Cardiac muscle cell (in vitro differentiated cells and primary cell): ENCODE data around the gene DCST2. TPM values are rescaled to one million over a fixed set of nuclear protein-coding genes. Genes with fewer than 3 reads are reported as not detected.

ENCODE experiments used
- DNase-seq, 2 donors: peaks; one replicate each; pipeline versions ENCODE4 v3.0.0 to v3.0.0-alpha.2; 2010 to 2017; ENCODE audit warnings: low read depth in 1 of 2, low spot score in 1 of 2
- H3K27ac ChIP-seq: fragments of 200-600 bp; sonication (generic); 2 replicates; pipeline ENCODE4 v1.5.1; 2016
- H3K27me3 ChIP-seq: fragments of 200-600 bp; sonication (generic); 2 replicates; pipeline ENCODE4 v1.6.0; 2016; ENCODE audit warnings: control low read depth
- H3K36me3 ChIP-seq: fragments of 200-600 bp; sonication (generic); 2 replicates; pipeline ENCODE4 v1.5.1; 2016; ENCODE audit warnings: control low read depth
- H3K4me1 ChIP-seq: fragments of 200-600 bp; sonication (generic); 2 replicates; pipeline ENCODE4 v1.8.1; 2017; ENCODE audit warnings: low read depth, mild to moderate bottlenecking, mixed run types
- H3K4me3 ChIP-seq: fragments of 200-600 bp; sonication (generic); 2 replicates; pipeline ENCODE4 v1.5.1; 2016; ENCODE audit warnings: mild to moderate bottlenecking
- H3K9me3 ChIP-seq: fragments of 200-600 bp; sonication (generic); 2 replicates; pipeline ENCODE4 v1.5.1; 2017; ENCODE audit warnings: low read depth, mild to moderate bottlenecking, control low read depth
- polyA plus RNA-seq: library from polyadenylated mRNA; unstranded; fragments of >200 nt; fragmentation: Nextera tagmentation; extraction: Ambion mirVana; gene quantifications from 2 replicates; pipeline ENCODE4 v1.2.1, GENCODE V29; 2016
- total RNA-seq: library from RNA; depleted of rRNA; stranded (reverse); fragments of >200 nt; gene quantifications from 2 replicates; pipeline ENCODE4 v1.2.3, GENCODE V29; 2016
- TF ChIP-seq, protein P1 (sequence below): IDR thresholded peaks from 2 replicates; pipeline ENCODE4 v1.5.1; 2012; ENCODE audit warnings: low read depth, mild to moderate bottlenecking, low read length

DCST2 gene
- total and polyA plus RNA-seq, 2 experiments from 2014 or later: 1.1 to 5.4 TPM

DNA sequence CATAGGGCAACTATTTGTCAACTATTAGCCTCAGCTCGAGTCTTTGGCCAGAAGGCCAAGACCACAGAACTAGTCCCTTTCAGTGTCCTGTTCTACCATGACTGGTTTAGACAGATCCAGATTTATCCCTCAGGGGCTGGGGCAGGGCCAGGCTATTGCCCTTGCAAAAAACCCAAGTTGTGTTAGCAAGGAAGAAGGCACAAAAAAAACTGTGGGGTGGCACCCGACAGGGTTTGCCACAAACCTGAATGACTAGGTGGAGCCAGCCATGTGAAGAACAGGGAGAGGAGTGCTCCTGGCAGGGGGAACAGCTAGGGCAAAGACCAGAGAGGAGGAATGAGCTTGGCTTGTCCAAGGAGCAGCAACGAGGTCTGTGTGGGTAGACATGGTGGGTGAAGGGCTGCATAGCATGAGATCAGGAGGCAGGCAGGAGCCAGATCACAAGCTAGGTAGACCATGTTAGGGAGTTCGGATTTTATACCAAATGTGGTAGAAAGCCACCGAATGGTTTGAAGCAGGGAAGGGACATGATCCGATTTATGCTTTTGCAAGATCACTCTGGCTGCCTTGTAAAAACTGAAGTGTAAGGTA, 4.4 kb upstream of the DCST2 start:
- no peaks in the 10 kb centered on the region for H3K9me3 ChIP-seq
- no peak overlapping the region for H3K4me3 ChIP-seq
- no peaks in the 10 kb centered on the region for H3K4me1 ChIP-seq
- TF ChIP-seq, protein P1, sequence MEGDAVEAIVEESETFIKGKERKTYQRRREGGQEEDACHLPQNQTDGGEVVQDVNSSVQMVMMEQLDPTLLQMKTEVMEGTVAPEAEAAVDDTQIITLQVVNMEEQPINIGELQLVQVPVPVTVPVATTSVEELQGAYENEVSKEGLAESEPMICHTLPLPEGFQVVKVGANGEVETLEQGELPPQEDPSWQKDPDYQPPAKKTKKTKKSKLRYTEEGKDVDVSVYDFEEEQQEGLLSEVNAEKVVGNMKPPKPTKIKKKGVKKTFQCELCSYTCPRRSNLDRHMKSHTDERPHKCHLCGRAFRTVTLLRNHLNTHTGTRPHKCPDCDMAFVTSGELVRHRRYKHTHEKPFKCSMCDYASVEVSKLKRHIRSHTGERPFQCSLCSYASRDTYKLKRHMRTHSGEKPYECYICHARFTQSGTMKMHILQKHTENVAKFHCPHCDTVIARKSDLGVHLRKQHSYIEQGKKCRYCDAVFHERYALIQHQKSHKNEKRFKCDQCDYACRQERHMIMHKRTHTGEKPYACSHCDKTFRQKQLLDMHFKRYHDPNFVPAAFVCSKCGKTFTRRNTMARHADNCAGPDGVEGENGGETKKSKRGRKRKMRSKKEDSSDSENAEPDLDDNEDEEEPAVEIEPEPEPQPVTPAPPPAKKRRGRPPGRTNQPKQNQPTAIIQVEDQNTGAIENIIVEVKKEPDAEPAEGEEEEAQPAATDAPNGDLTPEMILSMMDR: no peak
- no peaks in the 10 kb centered on the region for H3K36me3 ChIP-seq
- no peak for DNase-seq
- H3K27ac ChIP-seq: no peak overlapping the region
- no peaks in the 10 kb centered on the region for H3K27me3 ChIP-seq

DNA sequence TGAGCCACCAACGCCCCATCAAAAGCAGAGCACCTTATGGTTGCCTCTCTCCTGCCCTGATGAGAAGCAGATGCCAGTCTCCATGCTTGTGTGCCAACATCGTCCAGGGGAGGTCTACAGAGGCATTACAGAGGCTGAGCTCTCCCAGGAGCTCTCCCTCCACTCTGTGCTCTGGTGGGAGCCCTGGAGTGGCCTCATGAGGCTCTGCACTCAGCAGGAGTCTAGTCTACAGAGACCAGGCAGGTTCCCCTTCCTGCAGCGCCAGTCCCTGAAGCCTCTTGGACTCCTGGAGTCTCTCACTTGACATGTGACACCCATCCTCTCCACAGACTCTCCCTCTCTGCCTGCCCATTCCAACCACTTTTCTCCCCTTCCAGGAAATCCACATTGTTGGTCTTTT, 3.5 kb upstream of the DCST2 start:
- H3K4me1 ChIP-seq: no peaks in the 10 kb centered on the region
- H3K27me3 ChIP-seq: no peaks in the 10 kb centered on the region
- DNase-seq: no peak
- no peak overlapping the region for H3K4me3 ChIP-seq
- H3K36me3 ChIP-seq: no peaks in the 10 kb centered on the region
- TF ChIP-seq, protein P1: no peak
- H3K9me3 ChIP-seq: no peaks in the 10 kb centered on the region
- H3K27ac ChIP-seq: no peak overlapping the region

DNA sequence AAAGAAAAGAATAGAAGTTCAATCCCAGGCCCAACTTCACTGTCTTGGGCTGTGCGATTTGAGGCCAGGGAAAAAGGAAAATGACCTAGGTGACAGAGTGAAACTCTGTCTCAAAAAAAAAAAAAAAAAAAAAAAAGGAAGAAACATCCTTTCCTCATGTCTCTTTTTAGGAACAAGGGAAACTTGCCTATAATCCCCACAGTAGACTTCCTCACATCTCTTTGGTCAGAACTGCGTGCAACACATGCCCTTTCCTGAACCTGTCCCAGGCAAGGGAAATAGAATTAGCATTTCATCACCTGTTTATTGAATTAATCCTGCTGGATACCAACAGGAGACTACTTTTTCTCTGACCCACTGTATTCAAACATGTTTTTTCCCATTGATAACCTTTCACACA, 2.4 kb upstream of the DCST2 start:
- H3K27me3 ChIP-seq: no peaks in the 10 kb centered on the region
- TF ChIP-seq, protein P1: no peak
- no peaks in the 10 kb centered on the region for H3K4me1 ChIP-seq
- H3K9me3 ChIP-seq: no peaks in the 10 kb centered on the region
- H3K27ac ChIP-seq: no peak overlapping the region
- no peak for DNase-seq
- no peak overlapping the region for H3K4me3 ChIP-seq
- H3K36me3 ChIP-seq: no peaks in the 10 kb centered on the region

DNA sequence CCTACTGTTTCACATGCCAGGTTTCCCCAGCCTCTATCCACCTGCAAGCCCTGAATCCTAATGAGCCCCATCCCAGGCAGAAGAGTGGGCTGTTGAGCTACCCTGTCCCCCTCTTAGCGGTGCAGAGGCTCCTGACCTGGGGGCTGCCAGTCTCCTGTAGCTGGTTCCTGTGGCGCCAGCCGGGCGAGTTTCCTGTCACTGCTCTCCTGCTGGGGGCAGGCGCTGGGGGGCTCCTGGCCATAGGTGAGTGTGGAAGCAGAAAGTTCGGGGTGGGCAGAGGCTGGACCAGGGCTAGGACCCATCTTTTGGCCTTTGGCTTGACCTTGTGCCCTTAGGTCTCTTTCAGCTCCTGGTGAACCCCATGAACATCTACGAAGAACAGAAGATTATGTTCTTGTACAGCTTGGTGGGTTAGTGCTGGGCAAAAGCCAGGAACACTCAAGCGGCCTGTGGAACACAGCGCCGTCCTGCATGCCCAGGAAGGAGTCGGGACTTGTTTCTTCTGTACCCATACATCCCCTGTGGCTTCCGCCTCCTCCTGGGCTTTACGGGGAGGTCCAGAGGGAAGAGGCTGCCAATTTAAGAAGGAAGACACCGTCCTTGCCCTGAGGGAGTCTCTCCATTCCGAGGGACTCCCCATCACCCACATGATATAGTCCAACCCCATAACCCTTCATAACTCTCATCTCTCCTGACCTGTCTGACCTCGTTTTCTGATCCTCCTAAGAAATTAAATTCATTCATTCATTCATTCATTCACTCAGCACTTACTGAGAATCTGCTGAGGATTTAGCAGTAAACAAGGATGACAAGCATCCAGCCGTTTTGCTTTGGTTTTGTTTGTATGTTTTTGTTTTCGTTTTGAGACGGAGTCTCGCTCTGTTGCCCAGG, 982 bp upstream of the DCST2 start:
- no peaks in the 10 kb centered on the region for H3K9me3 ChIP-seq
- no peaks in the 10 kb centered on the region for H3K4me1 ChIP-seq
- no peaks in the 10 kb centered on the region for H3K36me3 ChIP-seq
- no peaks in the 10 kb centered on the region for H3K27me3 ChIP-seq
- H3K4me3 ChIP-seq: no peak overlapping the region
- H3K27ac ChIP-seq: no peak overlapping the region
- TF ChIP-seq, protein P1: no peak
- DNase-seq: no peak

DNA sequence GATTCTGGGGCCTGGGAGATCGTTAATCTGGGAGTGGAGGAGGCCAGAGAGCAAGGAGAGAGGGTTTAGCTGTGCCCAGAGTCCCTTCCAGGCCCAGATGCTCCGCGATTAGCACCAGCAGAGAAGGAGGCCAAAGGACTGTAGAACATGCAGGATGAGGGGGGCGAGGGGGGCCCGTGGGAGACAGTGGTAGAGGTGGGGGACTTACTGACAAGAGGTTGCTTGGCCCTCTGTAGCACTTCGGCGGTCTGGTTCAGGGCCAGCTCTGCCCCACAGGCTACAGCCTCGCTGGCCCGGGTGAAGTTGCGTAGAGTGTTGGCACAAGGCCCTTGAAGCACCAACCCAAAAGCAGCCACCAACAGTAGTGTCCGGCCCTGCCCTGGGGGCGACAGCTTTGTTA, 695 bp downstream of the DCST2 start:
- Histone ChIP-seq H3K4me1 (no peaks in the 10 kb centered on the region), H3K27me3 (no peaks in the 10 kb centered on the region), H3K36me3 (no peaks in the 10 kb centered on the region), H3K4me3 (no peak overlapping the region), H3K9me3 (no peaks in the 10 kb centered on the region), H3K27ac (no peak overlapping the region)
- no peak for DNase-seq
- TF ChIP-seq, protein P1: no peak
